ENCODE measurements around the gene TNRC18.

TNRC18 gene

GRCh38 chr7:5354460-5355232 lies 69.0 kb downstream of the TNRC18 start:
- TF ChIP-seq CTCF (IDR thresholded peaks at IDR 0.05) = no peak
- peak in 1 of 2 donors; percentile 40 for DNase-seq
- intact Hi-C loops (cut with DNase I; ENCODE audit: low total_unique reads) = no loop called here
- H3K36me3 ChIP-seq = peaks cover 67 to 88% (median 78%) of the 10 kb centered on the region in 3 donors
- H3K4me1 ChIP-seq = peaks cover 0 to 67% (median 40%) of the 10 kb centered on the region in 4 donors
- H3K4me3 ChIP-seq = no peak overlapping the region
- peak overlapping the region; percentile 42 to 51 for H3K27ac ChIP-seq
- no peaks in the 10 kb centered on the region for H3K27me3 ChIP-seq
- H3K9me3 ChIP-seq = no peaks in the 10 kb centered on the region

- Histone ChIP-seq H3K36me3 (peaks cover 52 to 88% (median 73%) of the 10 kb centered on the region in 3 donors), H3K4me1 (peaks cover 0 to 60% (median 32%) of the 10 kb centered on the region in 4 donors), H3K27ac (no peak overlapping the region), H3K4me3 (no peak overlapping the region), H3K27me3 (no peaks in the 10 kb centered on the region), H3K9me3 (no peaks in the 10 kb centered on the region)
- no peak for TF ChIP-seq CTCF (IDR thresholded peaks at IDR 0.05)
- intact Hi-C loops (cut with DNase I; ENCODE audit: low total_unique reads) = no loop called here
- no peak for DNase-seq
Measured at GRCh38 chr7:5352440-5353010, 71.1 kb downstream of the TNRC18 start.

GRCh38 chr7:5351507-5352265 lies 71.9 kb downstream of the TNRC18 start:
- TF ChIP-seq CTCF (IDR thresholded peaks at IDR 0.05) = no peak
- intact Hi-C loops (cut with DNase I; ENCODE audit: low total_unique reads) = no loop called here
- no peaks in the 10 kb centered on the region for H3K27me3 ChIP-seq
- no peak for DNase-seq
- H3K4me3 ChIP-seq = no peak overlapping the region
- peaks cover 0 to 60% (median 32%) of the 10 kb centered on the region in 4 donors for H3K4me1 ChIP-seq
- H3K9me3 ChIP-seq = no peaks in the 10 kb centered on the region
- H3K27ac ChIP-seq = no peak overlapping the region
- peaks cover 44 to 87% (median 66%) of the 10 kb centered on the region in 3 donors for H3K36me3 ChIP-seq

GRCh38 chr7:5350600-5351385 lies 72.8 kb downstream of the TNRC18 start:
- intact Hi-C loops (cut with DNase I; ENCODE audit: low total_unique reads) = no loop called here
- no peaks in the 10 kb centered on the region for H3K9me3 ChIP-seq
- H3K36me3 ChIP-seq = peaks cover 39 to 87% (median 66%) of the 10 kb centered on the region in 3 donors
- no peaks in the 10 kb centered on the region for H3K27me3 ChIP-seq
- H3K4me3 ChIP-seq = no peak overlapping the region
- H3K4me1 ChIP-seq = peaks cover 0 to 59% (median 32%) of the 10 kb centered on the region in 4 donors
- no peak overlapping the region for H3K27ac ChIP-seq
- TF ChIP-seq CTCF (IDR thresholded peaks at IDR 0.05) = no peak
- no peak for DNase-seq

- Histone ChIP-seq H3K27me3 (no peaks in the 10 kb centered on the region), H3K27ac (no peak overlapping the region), H3K4me3 (no peak overlapping the region), H3K4me1 (peaks cover 0 to 52% (median 28%) of the 10 kb centered on the region in 4 donors), H3K9me3 (no peaks in the 10 kb centered on the region), H3K36me3 (peaks cover 39 to 87% (median 66%) of the 10 kb centered on the region in 3 donors)
- no peak for TF ChIP-seq CTCF (IDR thresholded peaks at IDR 0.05)
- no peak for DNase-seq
- intact Hi-C loops (cut with DNase I; ENCODE audit: low total_unique reads) = no loop called here
Measured at GRCh38 chr7:5350174-5350463, 73.5 kb downstream of the TNRC18 start.
